ENCODE results near the gene ASB7. TPM values are rescaled to one million over a fixed set of nuclear protein-coding genes. Genes with fewer than 3 reads are reported as not detected.

ASB7 gene
- total and polyA plus RNA-seq, 7 donors = 2.3 to 6.9 (median 5.4) TPM

GRCh38 chr15:100631831-100632230 is 29.4 kb downstream of the ASB7 start:
- Histone ChIP-seq H3K4me3 (no peak overlapping the region), H3K27me3 (ENCODE audit: insufficient read depth in 3 of 3, low read length in 2 of 3) (no peaks in the 10 kb centered on the region), H3K4me1 (peaks cover 18% of the 10 kb centered on the region), H3K36me3 (ENCODE audit: insufficient read depth in 1 of 2, low read depth in 1 of 2) (peaks cover 0 to 30% of the 10 kb centered on the region in 2 donors), H3K27ac (no peak overlapping the region), H3K9me3 (no peaks in the 10 kb centered on the region)
- intact Hi-C loops (cut with DNase I) = no loop called here
- WGBS, 3 donors = 85 to 92% (median 91%) methylated on average over 10 of the region's 10 CpGs
- TF ChIP-seq, protein P1, sequence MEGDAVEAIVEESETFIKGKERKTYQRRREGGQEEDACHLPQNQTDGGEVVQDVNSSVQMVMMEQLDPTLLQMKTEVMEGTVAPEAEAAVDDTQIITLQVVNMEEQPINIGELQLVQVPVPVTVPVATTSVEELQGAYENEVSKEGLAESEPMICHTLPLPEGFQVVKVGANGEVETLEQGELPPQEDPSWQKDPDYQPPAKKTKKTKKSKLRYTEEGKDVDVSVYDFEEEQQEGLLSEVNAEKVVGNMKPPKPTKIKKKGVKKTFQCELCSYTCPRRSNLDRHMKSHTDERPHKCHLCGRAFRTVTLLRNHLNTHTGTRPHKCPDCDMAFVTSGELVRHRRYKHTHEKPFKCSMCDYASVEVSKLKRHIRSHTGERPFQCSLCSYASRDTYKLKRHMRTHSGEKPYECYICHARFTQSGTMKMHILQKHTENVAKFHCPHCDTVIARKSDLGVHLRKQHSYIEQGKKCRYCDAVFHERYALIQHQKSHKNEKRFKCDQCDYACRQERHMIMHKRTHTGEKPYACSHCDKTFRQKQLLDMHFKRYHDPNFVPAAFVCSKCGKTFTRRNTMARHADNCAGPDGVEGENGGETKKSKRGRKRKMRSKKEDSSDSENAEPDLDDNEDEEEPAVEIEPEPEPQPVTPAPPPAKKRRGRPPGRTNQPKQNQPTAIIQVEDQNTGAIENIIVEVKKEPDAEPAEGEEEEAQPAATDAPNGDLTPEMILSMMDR (IDR thresholded peaks at IDR 0.05) = no peak
- no peak for DNase-seq
- ATAC-seq = no peak

GRCh38 chr15:100633763-100634075 is 31.3 kb downstream of the ASB7 start:
- Histone ChIP-seq H3K27me3 (ENCODE audit: insufficient read depth in 3 of 3, low read length in 2 of 3) (no peaks in the 10 kb centered on the region), H3K4me1 (peaks cover 18% of the 10 kb centered on the region), H3K27ac (peak overlapping the region; percentile 47), H3K36me3 (ENCODE audit: insufficient read depth in 1 of 2, low read depth in 1 of 2) (peaks cover 0 to 30% of the 10 kb centered on the region in 2 donors), H3K4me3 (no peak overlapping the region), H3K9me3 (no peaks in the 10 kb centered on the region)
- ATAC-seq (no peak), DNase-seq (no peak)
- WGBS, 3 donors = 66 to 83% (median 79%) methylated on average over 1 of the region's 1 CpG
- intact Hi-C loops (cut with DNase I) = no loop called here
- TF ChIP-seq, protein P1 (IDR thresholded peaks at IDR 0.05) = no peak

- Histone ChIP-seq H3K27ac (no peak overlapping the region), H3K36me3 (ENCODE audit: insufficient read depth in 1 of 2, low read depth in 1 of 2) (peaks cover 0 to 16% of the 10 kb centered on the region in 2 donors), H3K4me3 (no peak overlapping the region), H3K4me1 (peaks cover 24% of the 10 kb centered on the region), H3K9me3 (no peaks in the 10 kb centered on the region), H3K27me3 (ENCODE audit: insufficient read depth in 3 of 3, low read length in 2 of 3) (no peaks in the 10 kb centered on the region)
- 69 to 77% (median 72%) methylated on average over 11 of the region's 11 CpGs for WGBS, 3 donors
- TF ChIP-seq, protein P1 (IDR thresholded peaks at IDR 0.05) = no peak
- ATAC-seq (peak; percentile 16 to 47 (median 40)), DNase-seq (no peak)
- intact Hi-C loops (cut with DNase I) = no loop called here
Measured at GRCh38 chr15:100635406-100636071, 33.1 kb downstream of the ASB7 start.

DNA sequence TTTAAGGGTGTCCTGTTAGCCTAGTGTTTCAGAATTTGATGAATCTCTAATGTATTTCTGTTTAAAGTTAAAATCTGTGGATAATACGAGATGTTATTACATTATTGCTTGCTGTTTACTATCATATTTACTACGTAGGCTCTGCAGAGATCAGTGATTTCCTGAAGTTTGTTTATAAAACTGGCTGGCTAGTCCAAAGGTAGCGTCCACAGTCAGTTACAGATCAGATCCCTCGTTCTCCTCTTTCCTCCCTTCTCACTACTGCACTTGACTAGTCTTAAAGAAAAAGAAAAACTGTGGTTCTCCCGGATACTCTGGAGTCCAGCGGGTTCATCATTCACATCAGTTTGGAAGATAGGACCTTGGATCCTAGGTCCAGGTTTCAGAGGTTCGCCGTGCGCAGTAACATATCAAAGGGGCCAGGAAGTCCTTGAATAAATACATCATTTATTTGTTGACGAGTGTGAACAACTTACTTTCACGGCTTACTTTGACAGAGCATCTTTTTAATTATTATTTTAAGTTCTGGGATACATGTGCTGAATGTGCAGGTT is 35.9 kb downstream of the ASB7 start:
- no peak overlapping the region for H3K4me3 ChIP-seq
- TF ChIP-seq, protein P1 (IDR thresholded peaks at IDR 0.05) = no peak
- H3K27me3 ChIP-seq (ENCODE audit: insufficient read depth in 3 of 3, low read length in 2 of 3) = no peaks in the 10 kb centered on the region
- WGBS, 3 donors = 95 to 97% (median 96%) methylated on average over 11 of the region's 11 CpGs
- no peaks in the 10 kb centered on the region for H3K9me3 ChIP-seq
- ATAC-seq (no peak), DNase-seq (no peak)
- H3K4me1 ChIP-seq = peaks cover 33% of the 10 kb centered on the region
- H3K36me3 ChIP-seq (ENCODE audit: insufficient read depth in 1 of 2, low read depth in 1 of 2) = no peaks in the 10 kb centered on the region
- no peak overlapping the region for H3K27ac ChIP-seq
- intact Hi-C loops (cut with DNase I) = no loop called here
